Measurements from ENCODE around the gene BST1.

DNA sequence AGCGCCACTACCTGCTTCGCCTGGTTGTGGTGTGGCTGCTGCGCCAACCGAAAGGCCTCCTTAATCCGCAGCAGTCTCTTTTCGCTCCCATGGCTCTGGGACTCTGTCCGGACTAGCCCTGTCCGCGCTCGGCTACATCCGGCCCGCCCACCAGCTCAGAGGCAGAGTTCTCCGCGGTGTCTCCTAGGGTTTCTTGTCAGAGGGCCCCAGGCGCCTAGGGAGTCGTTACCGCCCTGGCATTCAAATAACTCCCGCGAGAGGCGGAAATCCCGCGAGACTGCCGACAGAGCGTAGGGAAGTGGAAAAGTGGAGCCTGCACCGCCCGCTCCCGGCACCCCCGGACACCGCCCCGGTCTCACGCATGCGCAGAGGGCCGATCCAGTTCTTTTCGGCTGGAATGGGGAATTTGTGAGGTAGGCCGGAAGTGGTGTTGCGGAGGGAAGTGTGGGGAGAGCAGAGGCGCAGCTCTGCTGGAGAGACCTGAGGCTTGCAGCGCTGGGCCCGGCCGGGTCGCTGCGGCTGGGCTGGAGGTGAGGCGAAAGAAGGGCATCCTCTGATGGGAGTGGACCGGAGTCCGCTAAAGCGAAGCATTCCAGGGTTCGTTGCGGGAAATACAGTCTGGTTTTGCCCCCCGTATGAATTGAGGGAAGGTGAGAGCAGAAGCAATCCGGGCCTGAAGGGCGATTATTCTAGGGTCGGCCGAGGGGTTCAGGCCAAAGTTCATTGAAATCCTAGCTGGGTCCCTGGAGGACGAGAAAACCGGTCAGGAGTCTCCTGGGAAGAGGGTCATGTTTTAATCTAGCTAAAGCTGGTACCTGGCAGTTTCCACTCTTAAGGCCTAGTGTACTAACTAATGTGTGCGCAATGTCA lies 21.3 kb upstream of the BST1 start, which contains the start of gene FAM200B:
- TF ChIP-seq RAD21 (IDR thresholded peaks at IDR 0.05; ENCODE audit: low read length) (no peak), FOXJ3 (CRISPR knock-in tag; IDR thresholded peaks at IDR 0.05) (no peak), POLR2AphosphoS5 (IDR thresholded peaks at IDR 0.05; ENCODE audit: low read depth, low read length) (peak; percentile 88), EP300 (IDR thresholded peaks at IDR 0.05; ENCODE audit: borderline replicate concordance in 1 of 2, low read depth in 1 of 2, low read length in 1 of 2) (peak in 1 of 2 experiments; percentile 33; a peak in 1 of 4 replicates), RXRA (IDR thresholded peaks at IDR 0.05; ENCODE audit: borderline replicate concordance, low read depth) (no peak), TAF1 (IDR thresholded peaks at IDR 0.05; ENCODE audit: borderline replicate concordance, low read depth, low read length) (peak; percentile 87), SIN3A (IDR thresholded peaks at IDR 0.05; ENCODE audit: borderline replicate concordance, low read depth, low read length) (peak; percentile 100), NRF1 (IDR thresholded peaks at IDR 0.05; ENCODE audit: low read depth, low read length) (peak; percentile 97), CHD2 (IDR thresholded peaks at IDR 0.05; ENCODE audit: low read length, partially characterized antibody) (peak; percentile 100), YY1 (IDR thresholded peaks at IDR 0.05; ENCODE audit: low read depth) (no peak; the same call in 1 of the 2 replicates)
- TF ChIP-seq, protein P1, sequence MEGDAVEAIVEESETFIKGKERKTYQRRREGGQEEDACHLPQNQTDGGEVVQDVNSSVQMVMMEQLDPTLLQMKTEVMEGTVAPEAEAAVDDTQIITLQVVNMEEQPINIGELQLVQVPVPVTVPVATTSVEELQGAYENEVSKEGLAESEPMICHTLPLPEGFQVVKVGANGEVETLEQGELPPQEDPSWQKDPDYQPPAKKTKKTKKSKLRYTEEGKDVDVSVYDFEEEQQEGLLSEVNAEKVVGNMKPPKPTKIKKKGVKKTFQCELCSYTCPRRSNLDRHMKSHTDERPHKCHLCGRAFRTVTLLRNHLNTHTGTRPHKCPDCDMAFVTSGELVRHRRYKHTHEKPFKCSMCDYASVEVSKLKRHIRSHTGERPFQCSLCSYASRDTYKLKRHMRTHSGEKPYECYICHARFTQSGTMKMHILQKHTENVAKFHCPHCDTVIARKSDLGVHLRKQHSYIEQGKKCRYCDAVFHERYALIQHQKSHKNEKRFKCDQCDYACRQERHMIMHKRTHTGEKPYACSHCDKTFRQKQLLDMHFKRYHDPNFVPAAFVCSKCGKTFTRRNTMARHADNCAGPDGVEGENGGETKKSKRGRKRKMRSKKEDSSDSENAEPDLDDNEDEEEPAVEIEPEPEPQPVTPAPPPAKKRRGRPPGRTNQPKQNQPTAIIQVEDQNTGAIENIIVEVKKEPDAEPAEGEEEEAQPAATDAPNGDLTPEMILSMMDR (IDR thresholded peaks at IDR 0.05): 0 out of 2 replicates have a peak, but pooled peaks have one; percentile 12
- TF ChIP-seq, protein P2, sequence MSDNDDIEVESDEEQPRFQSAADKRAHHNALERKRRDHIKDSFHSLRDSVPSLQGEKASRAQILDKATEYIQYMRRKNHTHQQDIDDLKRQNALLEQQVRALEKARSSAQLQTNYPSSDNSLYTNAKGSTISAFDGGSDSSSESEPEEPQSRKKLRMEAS (IDR thresholded peaks at IDR 0.05; ENCODE audit: low read depth): peak; percentile 85

Measured in SK-N-SH (cell line).